GM12878 (cell line): ENCODE results near the gene BRF1. TPM values are rescaled to one million over a fixed set of nuclear protein-coding genes. Genes with fewer than 3 reads are reported as not detected.

ENCODE experiments used
- ATAC-seq: fragments of 200-7000 bp; cut with Tn5 transposase; 3 replicates; pipeline ENCODE4 v1.9.1; 2020; ENCODE audit warnings: mild to moderate bottlenecking, moderate library complexity
- BruUV-seq: library from RNA; stranded (reverse); fragments of 400-500 nt; replicated peaks from 2 replicates; lab custom pipeline; 2021; lab: Mats Ljungman, UMichigan
- CTCF ChIA-PET: fragments of 300-600 bp; sonication (Branson Sonifier 250); formaldehyde crosslinking; extraction: SDS; loops from one replicate; lab custom pipeline; 2021; ENCODE audit warnings: inconsistent platforms; lab: Yijun Ruan, JAX
- POLR2A ChIA-PET: fragments of 350-600 bp; formaldehyde crosslinking; extraction: SDS; loops from one replicate; lab custom pipeline; 2021; ENCODE audit warnings: inconsistent platforms; lab: Charles Lee
- RAD21 ChIA-PET: fragments of 300-600 bp; sonication (Branson Sonifier 250); formaldehyde crosslinking; loops from one replicate; lab custom pipeline; 2023; ENCODE audit warnings: antibody characterized with exemption; ENCODE audit not compliant: unreplicated experiment; lab: Charles Lee
- SMC1A ChIA-PET: fragments of 300-600 bp; sonication (Branson Sonifier 250); formaldehyde crosslinking; loops from one replicate; lab custom pipeline; 2023; ENCODE audit not compliant: unreplicated experiment, uncharacterized antibody; lab: Charles Lee
- DNase-seq: peaks from one replicate; pipeline ENCODE4 v3.0.0-alpha.2; 2011; ENCODE audit warnings: low read depth, low spot score
- FAIRE-seq: peaks from 3 replicates; lab custom pipeline; 2011; peaks lifted over from hg19 to GRCh38; lab: Jason Lieb, UNC
- H2AFZ ChIP-seq: 2 replicates; pipeline ENCODE4 v1.6.0; 2011; ENCODE audit warnings: low read depth, low read length, control low read depth; ENCODE audit not compliant: control insufficient read depth
- H3K27ac ChIP-seq: 2 replicates; pipeline ENCODE4 v1.5.1; 2011; ENCODE audit warnings: control low read depth; ENCODE audit not compliant: control insufficient read depth, insufficient read depth
- H3K27me3 ChIP-seq, 2 experiments: replicated peaks in 1 of 2; 2 replicates each; pipeline versions ENCODE4 v1.6.0 to v1.6.1; 2011; ENCODE audit warnings: low read length in 1 of 2; ENCODE audit not compliant: control insufficient read depth in 2 of 2, insufficient read depth in 2 of 2
- H3K36me3 ChIP-seq, 2 experiments: 2 replicates each; pipeline ENCODE4 v1.5.1; 2011; ENCODE audit warnings: low read length in 1 of 2; ENCODE audit not compliant: control insufficient read depth in 2 of 2, insufficient read depth in 2 of 2
- H3K4me1 ChIP-seq: 2 replicates; pipeline ENCODE4 v1.6.1; 2011; ENCODE audit warnings: mild to moderate bottlenecking, low read length, moderate library complexity, mixed read lengths; ENCODE audit not compliant: control insufficient read depth, insufficient read depth
- H3K4me2 ChIP-seq: 2 replicates; pipeline ENCODE4 v1.6.0; 2011; ENCODE audit warnings: control low read depth; ENCODE audit not compliant: control insufficient read depth, insufficient read depth
- H3K4me3 ChIP-seq: fragments of 200-600 bp; sonication (generic); 2 replicates; pipeline ENCODE4 v1.5.1; 2016
- H3K79me2 ChIP-seq: 2 replicates; pipeline ENCODE4 v1.6.0; 2011; ENCODE audit warnings: low read length; ENCODE audit not compliant: control insufficient read depth, insufficient read depth
- H3K9ac ChIP-seq: 2 replicates; pipeline ENCODE4 v1.8.0; 2011; ENCODE audit warnings: low read length, control low read depth, mixed read lengths; ENCODE audit not compliant: control insufficient read depth, insufficient read depth
- H3K9me3 ChIP-seq: replicated peaks from 3 replicates; pipeline ENCODE4 v1.5.1; 2011; ENCODE audit warnings: mild to moderate bottlenecking, low read length; ENCODE audit not compliant: control insufficient read depth, insufficient read depth
- H4K20me1 ChIP-seq: 2 replicates; pipeline ENCODE4 v1.6.0; 2011; ENCODE audit not compliant: control insufficient read depth, insufficient read depth
- ATF7 ChIP-seq: fragments of 450-650 bp; IDR thresholded peaks from 2 replicates; pipeline ENCODE4 v1.6.1; 2016; ENCODE audit warnings: low read depth, mild to moderate bottlenecking
- BCL11A ChIP-seq: IDR thresholded peaks from 2 replicates; pipeline ENCODE4 v1.6.1; 2011; ENCODE audit warnings: low read depth, low read length
- CREM ChIP-seq: IDR thresholded peaks from 2 replicates; pipeline ENCODE4 v1.6.1; 2014; ENCODE audit warnings: antibody characterized with exemption, low read depth
- E4F1 ChIP-seq: fragments of 450-650 bp; IDR thresholded peaks from 2 replicates; pipeline ENCODE4 v1.6.1; 2018; ENCODE audit warnings: borderline replicate concordance, mild to moderate bottlenecking; ENCODE audit not compliant: partially characterized antibody
- EED ChIP-seq: sonication (generic); IDR thresholded peaks from 2 replicates; pipeline ENCODE4 v1.6.1; 2016; ENCODE audit warnings: antibody characterized with exemption, low read depth
- EP300 ChIP-seq, 2 experiments: fragments of 150-350 bp in 1 of 2; IDR thresholded peaks; 2 replicates each; pipeline ENCODE4 v1.6.1; 2011 to 2012; ENCODE audit warnings: low read depth in 2 of 2, low read length in 2 of 2, borderline replicate concordance in 1 of 2, improper control_type of control experiment in 1 of 2, inconsistent platforms in 1 of 2; ENCODE audit not compliant: control insufficient read depth in 1 of 2
- FOXM1 ChIP-seq: IDR thresholded peaks from 2 replicates; pipeline ENCODE4 v1.6.1; 2012; ENCODE audit warnings: low read depth, mild to moderate bottlenecking, inconsistent platforms, low read length, moderate library complexity
- JUND ChIP-seq: IDR thresholded peaks from 2 replicates; pipeline ENCODE4 v1.6.1; 2012; ENCODE audit warnings: low read depth, mild to moderate bottlenecking, low read length, improper control_type of control experiment, moderate library complexity
- LARP7 ChIP-seq: fragments of 450-650 bp; IDR thresholded peaks from 2 replicates; pipeline ENCODE4 v1.6.1; 2017; ENCODE audit warnings: mild to moderate bottlenecking
- MEF2A ChIP-seq: IDR thresholded peaks from 2 replicates; pipeline ENCODE4 v1.6.1; 2011; ENCODE audit warnings: low read depth, mild to moderate bottlenecking, low read length, moderate library complexity; ENCODE audit not compliant: insufficient read depth
- MXI1 ChIP-seq: fragments of 150-350 bp; IDR thresholded peaks from 2 replicates; pipeline ENCODE4 v1.6.1; 2011; ENCODE audit warnings: low read depth, mild to moderate bottlenecking, inconsistent platforms, low read length, improper control_type of control experiment
- NFIC ChIP-seq: IDR thresholded peaks from 2 replicates; pipeline ENCODE4 v1.6.1; 2012; ENCODE audit warnings: low read depth, mild to moderate bottlenecking, inconsistent platforms, low read length, moderate library complexity
- NFYA ChIP-seq: IDR thresholded peaks from 2 replicates; pipeline ENCODE4 v1.6.1; 2011; ENCODE audit warnings: low read depth, mild to moderate bottlenecking, low read length, improper control_type of control experiment, borderline replicate concordance
- NR2C2 ChIP-seq: IDR thresholded peaks from 2 replicates; pipeline ENCODE4 v1.6.1; 2011; ENCODE audit warnings: borderline replicate concordance, low read depth; ENCODE audit not compliant: control insufficient read depth, insufficient read length
- NRF1 ChIP-seq: conservative IDR thresholded peaks from 2 replicates; pipeline ENCODE4 v1.6.1; 2011; ENCODE audit warnings: mild to moderate bottlenecking, low read depth, low read length, improper control_type of control experiment
- RCOR1 ChIP-seq: conservative IDR thresholded peaks from 2 replicates; pipeline ENCODE4 v1.6.1; 2012; ENCODE audit warnings: low read depth, low read length, improper control_type of control experiment
- SREBF1 ChIP-seq: IDR thresholded peaks from 2 replicates; pipeline ENCODE4 v1.6.1; 2012; ENCODE audit warnings: mild to moderate bottlenecking, low read length
- whole genome bisulfite sequencing: methylation state at CpG from one replicate; pipeline ENCODE4 v1.1.6; 2016; ENCODE audit warnings: low lambda C conversion rate; ENCODE audit not compliant: insufficient replicate concordance, insufficient coverage; ENCODE audit errors: missing lambda C conversion rate; 5-methylcytosine and 5-hydroxymethylcytosine counted together
- in situ Hi-C: fragments of 300-500 bp; cut with MboI; formaldehyde crosslinking; loops from 9 replicates; pipeline ENCODE4 v1.14.3; 2018; ENCODE audit warnings: mixed read lengths
- intact Hi-C: fragments of 100-400 bp; cut with micrococcal nuclease; formaldehyde crosslinking; loops from one replicate; pipeline ENCODE4 v1.14.2; 2022; ENCODE audit not compliant: unreplicated experiment
- polyA plus RNA-seq, 11 experiments: library from polyadenylated mRNA; depleted of rRNA in 4 of 11; unstranded in 6 of 11; stranded (reverse) in 5 of 11; fragments of >200 nt; fragmentation: Nextera tagmentation in 4 of 11; fragmentation: Illumina TruSeq in 1 of 11; extraction: Ambion mirVana in 4 of 11; extraction: Trizol in 1 of 11; gene quantifications; 1 replicate in 1 of 11; 2 replicates in 10 of 11; pipeline versions ENCODE4 v1.2.1 to v1.2.3, GENCODE V29; 2011 to 2016; ENCODE audit warnings: inconsistent platforms in 2 of 11, missing spikeins in 2 of 11, low read depth in 1 of 11
- total RNA-seq, 4 experiments: library from RNA; depleted of rRNA in 3 of 4; stranded (reverse); fragments of >200 nt in 3 of 4; fragmentation: Illumina TruSeq in 1 of 4; extraction: Trizol in 1 of 4; gene quantifications; 2 replicates each; pipeline versions ENCODE4 v1.2.1 to v1.2.3, GENCODE V29; 2013 to 2021
- TF ChIP-seq, protein P1 (sequence below): fragments of 450-650 bp; IDR thresholded peaks from 2 replicates; pipeline ENCODE4 v1.6.1; 2016; ENCODE audit warnings: mild to moderate bottlenecking
- TF ChIP-seq, protein P2 (sequence below): fragments of 450-650 bp; IDR thresholded peaks from 2 replicates; pipeline ENCODE4 v1.6.1; 2016; ENCODE audit warnings: mild to moderate bottlenecking
- TF ChIP-seq, protein P3 (sequence below): IDR thresholded peaks from 2 replicates; pipeline ENCODE4 v1.6.1; 2012; ENCODE audit warnings: low read depth, low read length, improper control_type of control experiment

The BRF1 gene
- total and polyA plus RNA-seq, 10 of the 15 experiments (the other 5 are each of a cell fraction or from before 2014, with no cell fraction given), result 0.21 to 33.5 (median 10.7) TPM

- Histone ChIP-seq H3K4me2 (no peak overlapping the region), H3K4me1 (no peaks in the 10 kb centered on the region), H3K79me2 (peaks cover 1% of the 10 kb centered on the region), H3K36me3 (no peaks in the 10 kb centered on the region), H3K9ac (no peak overlapping the region), H4K20me1 (no peaks in the 10 kb centered on the region), H3K27me3 (no peaks in the 10 kb centered on the region; a peak in 1 of 4 replicates), H3K4me3 (no peak overlapping the region), H2AFZ (peak overlapping the region; percentile 28; the same call in 1 of the 2 replicates), H3K27ac (no peak overlapping the region), H3K9me3 (no peaks in the 10 kb centered on the region)
- no TSS peak for BruUV-seq
- FAIRE-seq, result no peak
- DNase-seq, result no peak
- WGBS, result 71% methylated on average over 9 of the region's 9 CpGs
- in situ Hi-C loops (no loop called here), intact Hi-C loops (no loop called here)
- ChIA-PET CTCF (interaction anchor here (1.1 kb wide), 1 partner anchor 47 kb away, joined by 3 read pairs; no protein-coding TSS in a partner anchor), RAD21 (no interaction called here), POLR2A (no interaction called here), SMC1A (no interaction called here)
- TF ChIP-seq CREM, result no peak
- TF ChIP-seq ATF7, result no peak
- TF ChIP-seq MEF2A, result no peak
- no peak for TF ChIP-seq BCL11A
- no peak for TF ChIP-seq LARP7
- TF ChIP-seq SREBF1, result no peak
- TF ChIP-seq EP300 (IDR thresholded peaks at IDR 0.05; ENCODE audit: borderline replicate concordance in 1 of 2, control insufficient read depth in 1 of 2, low read depth in 2 of 2, low read length in 2 of 2), result no peak
- TF ChIP-seq RCOR1, result no peak
- TF ChIP-seq, protein P1, sequence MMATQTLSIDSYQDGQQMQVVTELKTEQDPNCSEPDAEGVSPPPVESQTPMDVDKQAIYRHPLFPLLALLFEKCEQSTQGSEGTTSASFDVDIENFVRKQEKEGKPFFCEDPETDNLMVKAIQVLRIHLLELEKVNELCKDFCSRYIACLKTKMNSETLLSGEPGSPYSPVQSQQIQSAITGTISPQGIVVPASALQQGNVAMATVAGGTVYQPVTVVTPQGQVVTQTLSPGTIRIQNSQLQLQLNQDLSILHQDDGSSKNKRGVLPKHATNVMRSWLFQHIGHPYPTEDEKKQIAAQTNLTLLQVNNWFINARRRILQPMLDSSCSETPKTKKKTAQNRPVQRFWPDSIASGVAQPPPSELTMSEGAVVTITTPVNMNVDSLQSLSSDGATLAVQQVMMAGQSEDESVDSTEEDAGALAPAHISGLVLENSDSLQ, result no peak
- TF ChIP-seq NRF1, result no peak
- TF ChIP-seq, protein P2, sequence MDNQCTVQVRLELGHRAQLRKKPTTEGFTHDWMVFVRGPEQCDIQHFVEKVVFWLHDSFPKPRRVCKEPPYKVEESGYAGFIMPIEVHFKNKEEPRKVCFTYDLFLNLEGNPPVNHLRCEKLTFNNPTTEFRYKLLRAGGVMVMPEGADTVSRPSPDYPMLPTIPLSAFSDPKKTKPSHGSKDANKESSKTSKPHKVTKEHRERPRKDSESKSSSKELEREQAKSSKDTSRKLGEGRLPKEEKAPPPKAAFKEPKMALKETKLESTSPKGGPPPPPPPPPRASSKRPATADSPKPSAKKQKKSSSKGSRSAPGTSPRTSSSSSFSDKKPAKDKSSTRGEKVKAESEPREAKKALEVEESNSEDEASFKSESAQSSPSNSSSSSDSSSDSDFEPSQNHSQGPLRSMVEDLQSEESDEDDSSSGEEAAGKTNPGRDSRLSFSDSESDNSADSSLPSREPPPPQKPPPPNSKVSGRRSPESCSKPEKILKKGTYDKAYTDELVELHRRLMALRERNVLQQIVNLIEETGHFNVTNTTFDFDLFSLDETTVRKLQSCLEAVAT, result no peak
- TF ChIP-seq E4F1, result no peak
- no peak for TF ChIP-seq FOXM1
- no peak for TF ChIP-seq NFIC
- no peak for TF ChIP-seq MXI1
- TF ChIP-seq, protein P3, sequence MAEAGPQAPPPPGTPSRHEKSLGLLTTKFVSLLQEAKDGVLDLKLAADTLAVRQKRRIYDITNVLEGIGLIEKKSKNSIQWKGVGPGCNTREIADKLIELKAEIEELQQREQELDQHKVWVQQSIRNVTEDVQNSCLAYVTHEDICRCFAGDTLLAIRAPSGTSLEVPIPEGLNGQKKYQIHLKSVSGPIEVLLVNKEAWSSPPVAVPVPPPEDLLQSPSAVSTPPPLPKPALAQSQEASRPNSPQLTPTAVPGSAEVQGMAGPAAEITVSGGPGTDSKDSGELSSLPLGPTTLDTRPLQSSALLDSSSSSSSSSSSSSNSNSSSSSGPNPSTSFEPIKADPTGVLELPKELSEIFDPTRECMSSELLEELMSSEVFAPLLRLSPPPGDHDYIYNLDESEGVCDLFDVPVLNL, result no peak
- no peak for TF ChIP-seq JUND
- TF ChIP-seq NFYA, result no peak
- TF ChIP-seq EED, result no peak
- TF ChIP-seq NR2C2, result no peak
- ATAC-seq, result no peak
These were observed 4.5 kb upstream of the BRF1 start for GRCh38 chr14:105305345-105305744.
